SK-N-MC (cell line): ENCODE measurements around the gene MAP7D1.
"Not testable (repeated sequence)": the region's sequence is repeated elsewhere in the genome, so short reads cannot be mapped to it uniquely, and the experiment has no call there.

Source experiments
- DNase-seq: peaks from one replicate; pipeline ENCODE4 v3.0.0-alpha.2; 2011; ENCODE audit warnings: low read depth, low spot score
- H3K27ac ChIP-seq: fragments of 200-600 bp; sonication (generic); 2 replicates; pipeline ENCODE4 v1.5.1; 2016; ENCODE audit warnings: mixed run types
- H3K36me3 ChIP-seq: fragments of 200-600 bp; sonication (generic); 2 replicates; pipeline ENCODE4 v1.6.1; 2017; ENCODE audit warnings: antibody characterized with exemption, low read length, mixed read lengths; ENCODE audit not compliant: insufficient read depth
- H3K4me3 ChIP-seq: fragments of 200-600 bp; sonication (generic); 2 replicates; pipeline ENCODE4 v1.5.1; 2016
- H3K9ac ChIP-seq: fragments of 200-600 bp; sonication (generic); 2 replicates; pipeline ENCODE4 v1.8.0; 2017; ENCODE audit warnings: mixed run types, mixed read lengths; ENCODE audit not compliant: insufficient read length
- H3K9me3 ChIP-seq: fragments of 200-600 bp; sonication (generic); 2 replicates; pipeline ENCODE4 v1.6.1; 2017; ENCODE audit warnings: low read depth, mild to moderate bottlenecking, antibody characterized with exemption, low read length, moderate library complexity, mixed read lengths
- EZH2 ChIP-seq: fragments of 200-600 bp; sonication (generic); IDR thresholded peaks from one replicate; pipeline ENCODE4 v1.6.1; 2017; ENCODE audit warnings: antibody characterized with exemption
- FOXP2 ChIP-seq: optimal IDR thresholded peaks from 2 replicates; pipeline ENCODE3; 2011; ENCODE audit warnings: mild to moderate bottlenecking, moderate library complexity; ENCODE audit not compliant: insufficient read depth; ENCODE audit errors: extremely low read length, control extremely low read depth
- POLR2AphosphoS5 ChIP-seq: IDR thresholded peaks from 2 replicates; pipeline ENCODE4 v1.6.1; 2012; ENCODE audit warnings: mild to moderate bottlenecking, low read depth, low read length, borderline replicate concordance

The MAP7D1 gene

GRCh38 chr1:36223381-36223995 is 67.5 kb downstream of the MAP7D1 start:
- DNase-seq, result peak; percentile 5
- TF ChIP-seq EZH2 (no peak), FOXP2 (no peak), POLR2AphosphoS5 (no peak)

GRCh38 chr1:36223996-36224536 is 68.1 kb downstream of the MAP7D1 start, which contains the start of gene THRAP3:
THRAP3 (plus strand) TSS chr1:36224443; CDS start chr1:36282564, 58,121 bp downstream.
- Histone ChIP-seq H3K27ac (peak within 1 kb of the TSS; percentile 96), H3K9me3 (no peaks in the 10 kb centered on the region), H3K4me3 (peak within 1 kb of the TSS; percentile 99), H3K9ac (peak within 1 kb of the TSS; percentile 94), H3K36me3 (peaks cover 35% of the 10 kb centered on the region)
- TF ChIP-seq EZH2, result no peak
- peak; percentile 88 for TF ChIP-seq POLR2AphosphoS5
- DNase-seq, result peak; percentile 95

More at GRCh38 chr1:36223381-36223995, 67.5 kb downstream of the MAP7D1 start:
- peak overlapping the region; percentile 94 for H3K9ac ChIP-seq
- peaks cover 29% of the 10 kb centered on the region for H3K36me3 ChIP-seq
- H3K9me3 ChIP-seq, result no peaks in the 10 kb centered on the region
- H3K27ac ChIP-seq, result peak overlapping the region; percentile 96
- peak overlapping the region; percentile 99 for H3K4me3 ChIP-seq

DNA sequence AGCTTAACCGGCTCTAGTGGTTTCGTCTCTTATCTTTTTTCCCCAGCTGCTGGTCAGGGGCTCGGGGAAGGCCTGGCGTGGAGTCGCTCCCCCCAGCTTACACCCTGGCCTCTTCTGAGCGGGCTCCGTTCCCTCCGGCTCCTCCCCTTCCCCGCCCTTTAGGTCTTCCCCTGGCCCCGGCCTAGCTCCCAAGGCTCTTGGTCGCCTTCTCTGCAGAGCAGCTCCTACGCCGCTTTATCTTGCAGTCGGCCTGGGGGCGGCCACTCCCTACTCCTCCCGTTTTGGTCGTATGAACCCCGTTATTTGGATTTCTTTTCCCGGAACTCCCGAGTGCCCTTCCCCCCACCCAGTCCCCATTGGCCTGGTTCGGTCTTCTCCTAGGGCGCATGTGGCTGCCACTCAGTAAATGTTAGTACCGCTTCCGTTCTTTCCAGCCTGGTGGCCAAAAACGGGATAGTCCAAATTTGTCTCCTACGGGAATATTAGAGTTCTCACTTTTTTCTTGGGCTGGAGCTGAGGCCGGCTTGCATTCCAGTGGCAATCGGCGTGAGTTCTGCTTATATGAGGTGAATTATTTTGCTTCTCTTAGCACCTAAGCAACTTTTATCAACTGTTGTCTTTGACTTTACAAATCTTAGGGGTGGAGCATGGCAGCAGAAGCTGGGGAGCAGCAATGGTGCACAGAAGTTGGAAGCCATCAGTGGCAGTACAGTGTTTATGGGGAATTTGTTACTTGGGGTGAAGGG is 68.8 kb downstream of the MAP7D1 start:
- Histone ChIP-seq H3K27ac (peak overlapping the region; percentile 94), H3K9ac (peak overlapping the region; percentile 93), H3K9me3 (no peaks in the 10 kb centered on the region), H3K4me3 (peak overlapping the region; percentile 99), H3K36me3 (peaks cover 40% of the 10 kb centered on the region)
- peak; percentile 30 for DNase-seq
- TF ChIP-seq POLR2AphosphoS5 (no peak), FOXP2 (no peak), EZH2 (no peak)

- H3K9ac ChIP-seq, result peak overlapping the region; percentile 93
- no peaks in the 10 kb centered on the region for H3K9me3 ChIP-seq
- TF ChIP-seq FOXP2 (no peak), POLR2AphosphoS5 (no peak), EZH2 (no peak)
- peak overlapping the region; percentile 99 for H3K4me3 ChIP-seq
- H3K36me3 ChIP-seq, result peaks cover 47% of the 10 kb centered on the region
- 0 out of 2 replicates have a peak overlapping the region, but pooled peaks have one; percentile 37 for H3K27ac ChIP-seq
- no peak for DNase-seq
Observed at GRCh38 chr1:36225283-36225899, 69.4 kb downstream of the MAP7D1 start.

DNA sequence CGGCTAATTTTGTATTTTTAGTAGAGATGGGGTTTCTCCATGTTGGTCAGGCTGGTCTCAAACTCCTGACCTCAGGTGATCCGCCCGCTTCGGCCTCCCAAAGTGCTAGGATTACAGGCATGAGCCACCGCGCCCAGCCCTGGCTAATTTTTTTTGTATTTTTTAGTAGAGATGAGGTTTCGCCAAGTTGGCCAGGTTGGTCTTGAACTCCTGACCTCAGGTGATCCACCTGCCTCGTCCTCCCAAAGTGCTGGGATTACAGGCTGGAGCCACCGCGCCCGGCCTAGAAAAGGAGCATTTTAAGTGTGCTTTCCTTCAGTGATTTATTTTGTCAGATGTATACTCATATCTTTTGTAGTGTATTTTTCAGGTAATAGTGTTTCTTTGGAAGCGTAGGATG is 74.3 kb downstream of the MAP7D1 start:
- not testable (repeated sequence) for DNase-seq, H3K9me3 ChIP-seq, H3K4me3 ChIP-seq, H3K27ac ChIP-seq, H3K9ac ChIP-seq
- peaks cover 77% of the 10 kb centered on the region for H3K36me3 ChIP-seq
